K562 (cell line): ENCODE measurements around the gene GPHN. TPM values are rescaled to one million over a fixed set of nuclear protein-coding genes. Genes with fewer than 3 reads are reported as not detected.

Experiments
- ATAC-seq: fragments of 200-7000 bp; cut with Tn5 transposase; 3 replicates; pipeline ENCODE4 v1.9.1; 2020; ENCODE audit warnings: moderate library complexity
- BruUV-seq: library from RNA; stranded (reverse); fragments of 400-500 nt; replicated peaks from 2 replicates; lab custom pipeline; 2021; lab: Mats Ljungman, UMichigan
- CTCF ChIA-PET: fragments of 300-600 bp; formaldehyde crosslinking; extraction: SDS; loops from one replicate; lab custom pipeline; 2021; ENCODE audit warnings: low intra/inter-chr PET ratio; lab: Yijun Ruan, JAX
- POLR2A ChIA-PET: fragments of 300-600, 350-650 bp; sonication (Branson Sonifier 250); formaldehyde crosslinking; extraction: SDS; loops from one replicate; lab custom pipeline; 2021; ENCODE audit warnings: antibody characterized with exemption, inconsistent platforms; lab: Yijun Ruan, JAX
- DNase-seq, 4 experiments: peaks; one replicate each; pipeline versions ENCODE4 v3.0.0 to v3.0.0-alpha.2; 2011 to 2018; ENCODE audit warnings: low spot score in 3 of 4, mixed read lengths in 3 of 4; ENCODE audit errors: extremely low read depth in 1 of 4
- FAIRE-seq: peaks from 2 replicates; lab custom pipeline; 2011; peaks lifted over from hg19 to GRCh38; lab: Jason Lieb, UNC
- H2AFZ ChIP-seq: 2 replicates; pipeline ENCODE4 v1.6.0; 2011; ENCODE audit warnings: low read depth, low read length, control low read depth, inconsistent platforms
- H3K27ac ChIP-seq: fragments of 200-600 bp; 3 replicates; pipeline ENCODE4 v1.8.0; 2011; ENCODE audit warnings: low read depth, mild to moderate bottlenecking, control low read depth, inconsistent platforms, low read length, moderate library complexity, mixed read lengths; ENCODE audit errors: extremely low read depth
- H3K27me3 ChIP-seq, 2 experiments: fragments of 300-600 bp in 1 of 2; 2 replicates in 1 of 2; 3 replicates in 1 of 2; pipeline versions ENCODE4 v1.6.0 to v1.8.0; 2011; ENCODE audit warnings: inconsistent platforms in 2 of 2, low read length in 2 of 2, mild to moderate bottlenecking in 1 of 2, mixed read lengths in 1 of 2, moderate library complexity in 1 of 2; ENCODE audit not compliant: control insufficient read depth in 2 of 2, insufficient read depth in 2 of 2
- H3K36me3 ChIP-seq: fragments of 300-600 bp; 3 replicates; pipeline ENCODE4 v1.8.0; 2011; ENCODE audit warnings: mild to moderate bottlenecking, low read length, inconsistent platforms; ENCODE audit not compliant: control insufficient read depth, insufficient read depth
- H3K4me1 ChIP-seq, 2 experiments: fragments of 200-600 bp in 1 of 2; replicated peaks in 1 of 2; 2 replicates in 1 of 2; 3 replicates in 1 of 2; pipeline versions ENCODE4 v1.5.1 to v1.8.0; 2011; ENCODE audit warnings: inconsistent platforms in 2 of 2, low read length in 2 of 2, mild to moderate bottlenecking in 1 of 2, mixed read lengths in 1 of 2, moderate library complexity in 1 of 2; ENCODE audit not compliant: control insufficient read depth in 2 of 2, insufficient read depth in 2 of 2
- H3K4me2 ChIP-seq: 2 replicates; pipeline ENCODE4 v1.6.1; 2011; ENCODE audit warnings: low read length, control low read depth, inconsistent platforms, mixed read lengths; ENCODE audit not compliant: insufficient read depth
- H3K4me3 ChIP-seq: fragments of 200-600 bp; sonication (generic), shearing (Covaris generic); 2 replicates; pipeline ENCODE4 v1.5.1; 2016; ENCODE audit warnings: control low read depth, inconsistent platforms
- H3K79me2 ChIP-seq: fragments of 200-600 bp; 3 replicates; pipeline ENCODE4 v1.8.0; 2011; ENCODE audit warnings: low read length, inconsistent platforms; ENCODE audit not compliant: control insufficient read depth, insufficient read depth
- H3K9ac ChIP-seq, 2 experiments: 2 replicates each; pipeline versions ENCODE4 v1.6.0 to v1.6.1; 2011; ENCODE audit warnings: low read depth in 2 of 2, low read length in 2 of 2, control low read depth in 1 of 2, inconsistent platforms in 1 of 2, mild to moderate bottlenecking in 1 of 2, mixed read lengths in 1 of 2; ENCODE audit not compliant: insufficient read depth in 1 of 2
- H3K9me1 ChIP-seq: one replicate; pipeline ENCODE4 v1.6.0; 2011; ENCODE audit warnings: inconsistent platforms, mild to moderate bottlenecking, low read length, moderate library complexity; ENCODE audit not compliant: control insufficient read depth, insufficient read depth
- H3K9me3 ChIP-seq: replicated peaks from 2 replicates; pipeline ENCODE4 v1.5.1; 2011; ENCODE audit warnings: low read depth, low read length, inconsistent platforms; ENCODE audit not compliant: control insufficient read depth, insufficient read depth
- H4K20me1 ChIP-seq: replicated peaks from 2 replicates; pipeline ENCODE4 v1.6.1; 2011; ENCODE audit warnings: low read length, inconsistent platforms, mixed read lengths; ENCODE audit not compliant: control insufficient read depth, insufficient read depth
- CHD2 ChIP-seq: IDR thresholded peaks from 2 replicates; pipeline ENCODE4 v1.6.1; 2011; ENCODE audit warnings: low read depth, low read length
- SIX5 ChIP-seq, 2 experiments: IDR thresholded peaks; 2 replicates each; pipeline ENCODE4 v1.6.1; 2011; ENCODE audit warnings: low read length in 2 of 2, borderline replicate concordance in 1 of 2, low read depth in 1 of 2, mild to moderate bottlenecking in 1 of 2, moderate library complexity in 1 of 2; ENCODE audit not compliant: insufficient read depth in 1 of 2
- XRCC5 ChIP-seq: fragments of 200-400 bp; formaldehyde crosslinking; IDR thresholded peaks from 2 replicates; pipeline ENCODE4 v1.6.1; 2017; ENCODE audit warnings: low read depth, mild to moderate bottlenecking, low read length
- WGBS: fragments of 100-300 bp; shearing (Covaris generic); methylation state at CpG from one replicate; pipeline ENCODE4 v1.1.6; 2016; ENCODE audit warnings: low coverage, mixed read lengths; ENCODE audit not compliant: insufficient coverage; ENCODE audit errors: missing lambda C conversion rate; 5-methylcytosine and 5-hydroxymethylcytosine counted together
- in situ Hi-C: fragments of 300-500 bp; cut with MboI; formaldehyde crosslinking; loops from 4 replicates; pipeline ENCODE4 v1.15.0; 2018; ENCODE audit warnings: inconsistent platforms, mixed read lengths
- intact Hi-C: fragments of 100-400 bp; cut with micrococcal nuclease; formaldehyde crosslinking; loops from 2 replicates; pipeline ENCODE4 v1.14.2; 2022
- polyA plus RNA-seq, 8 experiments: library from polyadenylated mRNA; depleted of rRNA in 4 of 8; stranded (reverse) in 5 of 8; unstranded in 3 of 8; fragments of >200 nt; fragmentation: Nextera tagmentation in 2 of 8; fragmentation: Illumina TruSeq in 1 of 8; extraction: Ambion mirVana in 2 of 8; extraction: Trizol in 1 of 8; gene quantifications; 2 replicates each; pipeline versions ENCODE4 v1.2.1 to v1.2.3, GENCODE V29; 2011 to 2014; ENCODE audit warnings: inconsistent platforms in 1 of 8, missing spikeins in 1 of 8
- total RNA-seq, 7 experiments: library from RNA; depleted of rRNA in 6 of 7; stranded (reverse); fragments of >200 nt in 6 of 7; fragmentation: Illumina TruSeq in 2 of 7; extraction: Trizol in 2 of 7; gene quantifications; 2 replicates each; pipeline versions ENCODE4 v1.2.1 to v1.2.3, GENCODE V29; 2011 to 2021; ENCODE audit warnings: low replicate concordance in 1 of 7
- TF ChIP-seq, protein P1 (sequence below), 2 experiments: IDR thresholded peaks in 1 of 2; conservative IDR thresholded peaks in 1 of 2; 2 replicates each; pipeline ENCODE4 v1.6.1; 2016; ENCODE audit warnings: low read depth in 2 of 2, mild to moderate bottlenecking in 1 of 2, missing compliant biosample characterization in 1 of 2, missing genetic modification characterization in 1 of 2, moderate library complexity in 1 of 2
- TF ChIP-seq, protein P2 (sequence below): sonication (generic); formaldehyde crosslinking; IDR thresholded peaks from 2 replicates; pipeline ENCODE4 v1.5.0; 2020; ENCODE audit warnings: missing genetic modification reagents
- TF ChIP-seq, protein P3 (sequence below): fragments of 250-450 bp; sonication (Bioruptor Pico); IDR thresholded peaks from 2 replicates; pipeline ENCODE4 v1.8.0; 2021; ENCODE audit warnings: moderate library complexity, mild to moderate bottlenecking, inconsistent platforms
- TF ChIP-seq, protein P4 (sequence below), 2 experiments: IDR thresholded peaks; 2 replicates each; pipeline ENCODE4 v1.6.1; 2012; ENCODE audit warnings: improper control_type of control experiment in 2 of 2, low read depth in 2 of 2, low read length in 2 of 2, borderline replicate concordance in 1 of 2
- TF ChIP-seq, protein P5 (sequence below): IDR thresholded peaks from 3 replicates; pipeline ENCODE4 v1.6.1; 2011; ENCODE audit warnings: borderline replicate concordance, mild to moderate bottlenecking, moderate library complexity; ENCODE audit not compliant: insufficient read length; ENCODE audit errors: extremely low read depth

Gene GPHN
- total and polyA plus RNA-seq, 9 of the 15 experiments (the other 6 are each of a cell fraction or from before 2014, with no cell fraction given): 5.9 to 16.0 (median 11.4) TPM

DNA sequence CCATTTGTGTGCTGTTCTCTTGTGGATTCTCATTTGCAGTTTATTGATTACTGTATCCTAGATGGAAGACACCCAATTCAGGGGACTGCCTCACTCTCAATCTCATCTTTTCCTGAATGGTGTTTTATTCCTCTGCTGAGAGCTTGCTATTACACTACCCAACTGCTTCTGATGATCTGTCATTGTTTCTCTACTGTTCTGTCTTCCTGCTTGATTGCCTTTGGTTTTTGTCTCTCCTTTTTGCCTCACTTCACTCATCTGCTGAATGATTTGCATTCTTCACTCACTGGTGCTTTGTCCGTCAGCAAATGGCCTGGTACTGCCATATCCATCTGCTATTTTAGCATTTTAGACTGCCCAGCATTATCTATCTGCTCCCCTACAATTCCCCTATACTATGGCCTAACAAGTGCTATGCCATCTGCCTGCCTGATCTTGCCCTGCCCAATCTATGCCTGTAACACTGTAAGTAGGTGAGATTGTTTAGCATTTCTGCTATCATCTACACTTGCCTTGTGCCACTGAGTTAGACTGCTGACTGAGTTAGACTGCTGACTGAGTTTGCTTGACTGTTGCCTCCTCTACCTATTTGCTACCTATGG is 335.1 kb downstream of the GPHN start:
- CTCF ChIA-PET: no interaction called here
- Histone ChIP-seq H3K9ac (no peak overlapping the region), H3K4me3 (no peak overlapping the region), H3K36me3 (no peaks in the 10 kb centered on the region), H3K27me3 (no peaks in the 10 kb centered on the region), H3K79me2 (no peaks in the 10 kb centered on the region), H3K9me1 (no peaks in the 10 kb centered on the region), H3K9me3 (no peaks in the 10 kb centered on the region), H3K4me1 (no peaks in the 10 kb centered on the region), H3K4me2 (no peak overlapping the region), H3K27ac (no peak overlapping the region), H2AFZ (no peak overlapping the region), H4K20me1 (no peaks in the 10 kb centered on the region)
- POLR2A ChIA-PET: no interaction called here
- intact Hi-C loops (no loop called here), in situ Hi-C loops (no loop called here)
- no TSS peak for BruUV-seq
- ATAC-seq (no peak), DNase-seq (no peak), FAIRE-seq (no peak)
- WGBS: 73% methylated on average over 1 of the region's 1 CpG
- TF ChIP-seq, protein P1, sequence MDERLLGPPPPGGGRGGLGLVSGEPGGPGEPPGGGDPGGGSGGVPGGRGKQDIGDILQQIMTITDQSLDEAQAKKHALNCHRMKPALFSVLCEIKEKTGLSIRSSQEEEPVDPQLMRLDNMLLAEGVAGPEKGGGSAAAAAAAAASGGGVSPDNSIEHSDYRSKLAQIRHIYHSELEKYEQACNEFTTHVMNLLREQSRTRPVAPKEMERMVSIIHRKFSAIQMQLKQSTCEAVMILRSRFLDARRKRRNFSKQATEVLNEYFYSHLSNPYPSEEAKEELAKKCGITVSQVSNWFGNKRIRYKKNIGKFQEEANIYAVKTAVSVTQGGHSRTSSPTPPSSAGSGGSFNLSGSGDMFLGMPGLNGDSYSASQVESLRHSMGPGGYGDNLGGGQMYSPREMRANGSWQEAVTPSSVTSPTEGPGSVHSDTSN (CRISPR knock-in tag; IDR thresholded peaks at IDR 0.05; ENCODE audit: low read depth): no peak
- TF ChIP-seq, protein P1 (tag; conservative IDR thresholded peaks at IDR 0.05; ENCODE audit: low read depth): no peak
- TF ChIP-seq, protein P2, sequence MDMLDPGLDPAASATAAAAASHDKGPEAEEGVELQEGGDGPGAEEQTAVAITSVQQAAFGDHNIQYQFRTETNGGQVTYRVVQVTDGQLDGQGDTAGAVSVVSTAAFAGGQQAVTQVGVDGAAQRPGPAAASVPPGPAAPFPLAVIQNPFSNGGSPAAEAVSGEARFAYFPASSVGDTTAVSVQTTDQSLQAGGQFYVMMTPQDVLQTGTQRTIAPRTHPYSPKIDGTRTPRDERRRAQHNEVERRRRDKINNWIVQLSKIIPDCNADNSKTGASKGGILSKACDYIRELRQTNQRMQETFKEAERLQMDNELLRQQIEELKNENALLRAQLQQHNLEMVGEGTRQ (CRISPR knock-in tag): no peak
- no peak for TF ChIP-seq XRCC5
- TF ChIP-seq, protein P3, sequence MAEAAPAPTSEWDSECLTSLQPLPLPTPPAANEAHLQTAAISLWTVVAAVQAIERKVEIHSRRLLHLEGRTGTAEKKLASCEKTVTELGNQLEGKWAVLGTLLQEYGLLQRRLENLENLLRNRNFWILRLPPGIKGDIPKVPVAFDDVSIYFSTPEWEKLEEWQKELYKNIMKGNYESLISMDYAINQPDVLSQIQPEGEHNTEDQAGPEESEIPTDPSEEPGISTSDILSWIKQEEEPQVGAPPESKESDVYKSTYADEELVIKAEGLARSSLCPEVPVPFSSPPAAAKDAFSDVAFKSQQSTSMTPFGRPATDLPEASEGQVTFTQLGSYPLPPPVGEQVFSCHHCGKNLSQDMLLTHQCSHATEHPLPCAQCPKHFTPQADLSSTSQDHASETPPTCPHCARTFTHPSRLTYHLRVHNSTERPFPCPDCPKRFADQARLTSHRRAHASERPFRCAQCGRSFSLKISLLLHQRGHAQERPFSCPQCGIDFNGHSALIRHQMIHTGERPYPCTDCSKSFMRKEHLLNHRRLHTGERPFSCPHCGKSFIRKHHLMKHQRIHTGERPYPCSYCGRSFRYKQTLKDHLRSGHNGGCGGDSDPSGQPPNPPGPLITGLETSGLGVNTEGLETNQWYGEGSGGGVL (CRISPR knock-in tag): no peak
- TF ChIP-seq, protein P4, sequence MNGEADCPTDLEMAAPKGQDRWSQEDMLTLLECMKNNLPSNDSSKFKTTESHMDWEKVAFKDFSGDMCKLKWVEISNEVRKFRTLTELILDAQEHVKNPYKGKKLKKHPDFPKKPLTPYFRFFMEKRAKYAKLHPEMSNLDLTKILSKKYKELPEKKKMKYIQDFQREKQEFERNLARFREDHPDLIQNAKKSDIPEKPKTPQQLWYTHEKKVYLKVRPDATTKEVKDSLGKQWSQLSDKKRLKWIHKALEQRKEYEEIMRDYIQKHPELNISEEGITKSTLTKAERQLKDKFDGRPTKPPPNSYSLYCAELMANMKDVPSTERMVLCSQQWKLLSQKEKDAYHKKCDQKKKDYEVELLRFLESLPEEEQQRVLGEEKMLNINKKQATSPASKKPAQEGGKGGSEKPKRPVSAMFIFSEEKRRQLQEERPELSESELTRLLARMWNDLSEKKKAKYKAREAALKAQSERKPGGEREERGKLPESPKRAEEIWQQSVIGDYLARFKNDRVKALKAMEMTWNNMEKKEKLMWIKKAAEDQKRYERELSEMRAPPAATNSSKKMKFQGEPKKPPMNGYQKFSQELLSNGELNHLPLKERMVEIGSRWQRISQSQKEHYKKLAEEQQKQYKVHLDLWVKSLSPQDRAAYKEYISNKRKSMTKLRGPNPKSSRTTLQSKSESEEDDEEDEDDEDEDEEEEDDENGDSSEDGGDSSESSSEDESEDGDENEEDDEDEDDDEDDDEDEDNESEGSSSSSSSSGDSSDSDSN (IDR thresholded peaks at IDR 0.05; ENCODE audit: borderline replicate concordance in 1 of 2, low read depth in 2 of 2, low read length in 2 of 2): no peak
- TF ChIP-seq, protein P5, sequence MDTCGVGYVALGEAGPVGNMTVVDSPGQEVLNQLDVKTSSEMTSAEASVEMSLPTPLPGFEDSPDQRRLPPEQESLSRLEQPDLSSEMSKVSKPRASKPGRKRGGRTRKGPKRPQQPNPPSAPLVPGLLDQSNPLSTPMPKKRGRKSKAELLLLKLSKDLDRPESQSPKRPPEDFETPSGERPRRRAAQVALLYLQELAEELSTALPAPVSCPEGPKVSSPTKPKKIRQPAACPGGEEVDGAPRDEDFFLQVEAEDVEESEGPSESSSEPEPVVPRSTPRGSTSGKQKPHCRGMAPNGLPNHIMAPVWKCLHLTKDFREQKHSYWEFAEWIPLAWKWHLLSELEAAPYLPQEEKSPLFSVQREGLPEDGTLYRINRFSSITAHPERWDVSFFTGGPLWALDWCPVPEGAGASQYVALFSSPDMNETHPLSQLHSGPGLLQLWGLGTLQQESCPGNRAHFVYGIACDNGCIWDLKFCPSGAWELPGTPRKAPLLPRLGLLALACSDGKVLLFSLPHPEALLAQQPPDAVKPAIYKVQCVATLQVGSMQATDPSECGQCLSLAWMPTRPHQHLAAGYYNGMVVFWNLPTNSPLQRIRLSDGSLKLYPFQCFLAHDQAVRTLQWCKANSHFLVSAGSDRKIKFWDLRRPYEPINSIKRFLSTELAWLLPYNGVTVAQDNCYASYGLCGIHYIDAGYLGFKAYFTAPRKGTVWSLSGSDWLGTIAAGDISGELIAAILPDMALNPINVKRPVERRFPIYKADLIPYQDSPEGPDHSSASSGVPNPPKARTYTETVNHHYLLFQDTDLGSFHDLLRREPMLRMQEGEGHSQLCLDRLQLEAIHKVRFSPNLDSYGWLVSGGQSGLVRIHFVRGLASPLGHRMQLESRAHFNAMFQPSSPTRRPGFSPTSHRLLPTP: no peak
- no peak for TF ChIP-seq SIX5 (IDR thresholded peaks at IDR 0.05; ENCODE audit: borderline replicate concordance in 1 of 2, insufficient read depth in 1 of 2, low read depth in 1 of 2, low read length in 2 of 2)
- no peak for TF ChIP-seq CHD2
